Epithelial cell of esophagus (primary cell): Measurements from ENCODE around the gene ALPI.

Experiments used
- DNase-seq: peaks from one replicate; pipeline ENCODE4 v3.0.0; 2010; ENCODE audit warnings: low read depth
- H3K4me3 ChIP-seq: 2 replicates; pipeline ENCODE4 v1.5.1; 2011; ENCODE audit warnings: mild to moderate bottlenecking, low read length, control low read depth
- CTCF ChIP-seq: IDR thresholded peaks from 2 replicates; pipeline ENCODE4 v1.5.1; 2011; ENCODE audit warnings: low read depth, mild to moderate bottlenecking, low read length, control low read depth, inconsistent platforms; ENCODE audit not compliant: insufficient read depth; ENCODE audit errors: missing control alignments

The ALPI gene

GRCh38 chr2:232491139-232491780 is 35.3 kb downstream of the ALPI start:
- no peak for DNase-seq
- H3K4me3 ChIP-seq: no peak overlapping the region
- no peak for TF ChIP-seq CTCF

DNA sequence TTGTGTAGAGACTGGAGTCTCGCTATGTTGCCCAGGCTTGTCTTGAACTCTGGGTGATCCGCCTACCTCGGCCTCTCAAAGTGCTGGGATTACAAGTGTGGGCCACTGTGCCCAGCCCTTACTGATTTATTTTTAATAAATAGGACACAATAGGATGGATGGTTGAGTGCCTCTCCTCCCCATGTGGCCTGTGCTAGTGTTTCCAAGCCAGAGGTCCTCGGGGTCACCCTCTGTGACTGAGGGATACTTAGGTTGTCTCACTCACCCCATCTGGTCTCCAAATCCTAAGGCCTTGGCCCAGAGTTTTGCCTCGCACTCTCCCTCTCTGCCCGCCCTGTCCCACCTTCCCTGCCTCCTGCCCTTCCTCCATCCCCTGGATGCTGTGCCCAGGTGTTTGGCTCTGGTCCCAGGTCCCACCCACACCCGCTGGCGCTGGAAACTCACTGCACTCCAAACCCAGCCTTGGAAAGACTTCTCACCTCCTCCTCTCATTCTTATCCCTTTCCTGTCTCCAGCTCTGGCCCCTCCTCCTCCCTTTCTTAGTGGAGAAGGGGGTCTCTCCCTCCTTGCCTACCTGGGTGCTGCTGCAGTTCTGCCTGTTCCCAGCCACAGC is 36.4 kb downstream of the ALPI start:
- no peak for DNase-seq
- H3K4me3 ChIP-seq: no peak overlapping the region
- TF ChIP-seq CTCF: no peak

- no peak for DNase-seq
- H3K4me3 ChIP-seq: no peak overlapping the region
- no peak for TF ChIP-seq CTCF
These were observed 37.2 kb downstream of the ALPI start for GRCh38 chr2:232492963-232493700.

DNA sequence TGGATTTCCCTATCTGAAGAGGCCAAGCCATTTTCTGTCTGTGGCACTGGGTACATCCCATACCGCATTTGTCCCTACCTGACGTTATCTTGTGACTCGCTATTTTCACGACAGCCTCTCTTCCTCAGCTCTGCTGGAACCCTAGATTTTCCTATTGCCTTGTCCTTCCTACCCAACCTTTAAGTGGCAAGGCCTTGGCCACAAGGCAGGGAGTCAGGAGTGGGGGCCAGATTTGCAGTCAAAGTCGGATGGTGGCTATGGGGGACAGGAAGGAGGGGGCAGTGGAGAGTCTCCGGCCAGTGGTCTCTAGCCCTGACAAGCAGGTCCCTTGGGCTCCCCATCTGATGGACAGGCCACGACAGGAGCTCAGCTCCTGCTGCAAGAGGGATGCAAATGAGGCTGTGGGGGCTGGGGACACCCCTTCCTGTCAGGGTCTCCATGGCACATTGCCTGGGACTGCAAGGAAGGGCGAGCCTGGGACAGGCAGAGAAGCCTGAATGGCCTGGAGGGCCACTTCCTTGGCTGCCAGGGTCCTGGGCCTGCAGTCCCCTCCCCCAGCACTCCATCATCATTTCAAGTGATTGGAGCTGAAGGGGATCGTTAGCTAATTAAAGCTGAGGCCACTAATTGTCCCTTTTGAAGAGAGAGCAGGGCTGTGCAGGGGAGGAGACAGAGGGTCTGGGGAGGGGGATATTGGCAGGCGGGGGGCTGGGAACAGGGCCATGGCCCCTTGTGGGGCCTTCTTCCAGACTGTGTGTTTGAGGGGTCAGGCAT is 37.9 kb downstream of the ALPI start:
- DNase-seq: no peak
- H3K4me3 ChIP-seq: no peak overlapping the region
- TF ChIP-seq CTCF: no peak

DNA sequence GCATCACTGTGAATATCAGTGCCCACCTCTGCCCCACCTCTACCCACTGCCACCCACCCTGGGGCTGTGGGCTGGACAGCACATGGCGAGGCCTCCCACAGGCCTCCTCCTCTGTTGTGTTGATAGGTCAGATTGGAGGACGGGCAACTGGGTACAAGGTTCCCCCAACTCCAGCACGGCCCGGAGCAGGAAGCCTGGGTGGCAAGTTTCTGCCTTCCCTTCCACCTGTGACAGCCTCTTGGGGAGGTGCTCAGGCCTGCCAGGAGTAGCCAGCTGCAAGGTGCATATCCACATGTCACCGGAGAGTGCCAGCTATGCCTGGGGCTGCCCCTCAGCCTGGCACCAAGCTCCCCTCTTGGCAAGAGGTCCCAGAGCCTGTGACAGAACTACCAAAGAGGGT is 38.6 kb downstream of the ALPI start:
- no peak for DNase-seq
- no peak for TF ChIP-seq CTCF
- no peak overlapping the region for H3K4me3 ChIP-seq

- H3K4me3 ChIP-seq: no peak overlapping the region
- no peak for TF ChIP-seq CTCF
- DNase-seq: no peak
These were observed 39.3 kb downstream of the ALPI start for GRCh38 chr2:232495292-232495691.
